HepG2 (cell line): ENCODE measurements around the gene WTAP. TPM values are rescaled to one million over a fixed set of nuclear protein-coding genes. Genes with fewer than 3 reads are reported as not detected.
A peak's percentile ranks its signal among the peaks of the same experiment; 100 is the strongest.

ENCODE experiments used
- ATF1 ChIP-seq: IDR thresholded peaks from 2 replicates; pipeline ENCODE4 v1.6.1; 2016; ENCODE audit warnings: mild to moderate bottlenecking, control low read depth
- CENPBD1 ChIP-seq: sonication (generic); formaldehyde crosslinking; IDR thresholded peaks from 2 replicates; pipeline ENCODE4 v1.8.0; 2022; ENCODE audit warnings: missing genetic modification reagents, low read depth, mild to moderate bottlenecking, borderline replicate concordance
- EP300 ChIP-seq, 3 experiments: sonication (generic) in 1 of 3; formaldehyde crosslinking in 1 of 3; IDR thresholded peaks; 2 replicates each; pipeline versions ENCODE4 v1.5.1 to v1.6.1; 2011 to 2020; ENCODE audit warnings: low read depth in 2 of 3, low read length in 2 of 3, borderline replicate concordance in 1 of 3, improper control_type of control experiment in 1 of 3, mild to moderate bottlenecking in 1 of 3, missing genetic modification reagents in 1 of 3, moderate library complexity in 1 of 3
- HBP1 ChIP-seq: IDR thresholded peaks from 2 replicates; pipeline ENCODE4 v1.6.1; 2016; ENCODE audit warnings: low read depth, control low read depth
- KDM1A ChIP-seq: IDR thresholded peaks from 2 replicates; pipeline ENCODE4 v1.6.1; 2016; ENCODE audit warnings: missing compliant biosample characterization
- MAZ ChIP-seq, 2 experiments: sonication (generic) in 1 of 2; formaldehyde crosslinking in 1 of 2; IDR thresholded peaks; 2 replicates each; pipeline versions ENCODE4 v1.5.0 to v1.6.1; 2012 to 2020; ENCODE audit warnings: low read depth in 2 of 2, mild to moderate bottlenecking in 2 of 2, borderline replicate concordance in 1 of 2, improper control_type of control experiment in 1 of 2, low read length in 1 of 2, missing genetic modification reagents in 1 of 2, moderate library complexity in 1 of 2
- MBD4 ChIP-seq: IDR thresholded peaks from 2 replicates; pipeline ENCODE4 v1.6.1; 2012; ENCODE audit warnings: low read length, inconsistent platforms, borderline replicate concordance
- MBNL3 ChIP-seq: fragments of 250-450 bp; sonication (Bioruptor Pico); conservative IDR thresholded peaks from 2 replicates; pipeline ENCODE4 v1.8.0; 2022; ENCODE audit warnings: mild to moderate bottlenecking, inconsistent platforms
- MXD4 ChIP-seq: IDR thresholded peaks from 2 replicates; pipeline ENCODE4 v1.6.1; 2016; ENCODE audit warnings: mild to moderate bottlenecking, missing biosample characterization, missing genetic modification reagents
- MXI1 ChIP-seq: IDR thresholded peaks from 3 replicates; pipeline ENCODE4 v1.6.1; 2012; ENCODE audit warnings: low read depth, low read length, inconsistent platforms, borderline replicate concordance
- SMARCC2 ChIP-seq: fragments of 450-650 bp; IDR thresholded peaks from 2 replicates; pipeline ENCODE4 v1.6.1; 2017; ENCODE audit warnings: antibody characterized with exemption, mild to moderate bottlenecking
- SUZ12 ChIP-seq: fragments of 150-350 bp; IDR thresholded peaks from 2 replicates; pipeline ENCODE4 v1.6.1; 2014; ENCODE audit warnings: low read depth, low read length
- TOE1 ChIP-seq: sonication (generic); formaldehyde crosslinking; IDR thresholded peaks from 2 replicates; pipeline ENCODE4 v1.4.0; 2020; ENCODE audit warnings: mild to moderate bottlenecking, missing genetic modification reagents
- U2AF1 ChIP-seq: fragments of 200-400 bp; formaldehyde crosslinking; optimal IDR thresholded peaks from 2 replicates; pipeline ENCODE3; 2017; ENCODE audit warnings: mild to moderate bottlenecking, low read depth, low read length
- ZFYVE20 ChIP-seq: sonication (generic); formaldehyde crosslinking; IDR thresholded peaks from 2 replicates; pipeline ENCODE4 v1.8.0; 2023; ENCODE audit warnings: low read depth, mild to moderate bottlenecking, moderate library complexity, missing genetic modification reagents, borderline replicate concordance
- ZNF282 ChIP-seq: fragments of 450-650 bp; IDR thresholded peaks from 2 replicates; pipeline ENCODE4 v1.6.1; 2018; ENCODE audit not compliant: partially characterized antibody
- ZNF382 ChIP-seq: sonication (generic); formaldehyde crosslinking; IDR thresholded peaks from 2 replicates; pipeline ENCODE4 v1.5.0; 2020; ENCODE audit warnings: missing genetic modification reagents, mild to moderate bottlenecking, borderline replicate concordance
- ZNF576 ChIP-seq: sonication (generic); formaldehyde crosslinking; IDR thresholded peaks from 2 replicates; pipeline ENCODE4 v1.4.0; 2020; ENCODE audit warnings: mild to moderate bottlenecking, missing genetic modification reagents
- ZNF629 ChIP-seq: sonication (generic); formaldehyde crosslinking; conservative IDR thresholded peaks from 2 replicates; pipeline ENCODE4 v1.5.0; 2020; ENCODE audit warnings: missing genetic modification reagents
- ZNF737 ChIP-seq: sonication (generic); formaldehyde crosslinking; IDR thresholded peaks from 2 replicates; pipeline ENCODE4 v1.5.0; 2020; ENCODE audit warnings: missing genetic modification reagents, mild to moderate bottlenecking, borderline replicate concordance
- ZNF75D ChIP-seq: sonication (generic); formaldehyde crosslinking; IDR thresholded peaks from 2 replicates; pipeline ENCODE4 v1.8.1; 2023; ENCODE audit warnings: missing genetic modification reagents, mild to moderate bottlenecking, borderline replicate concordance
- ZNF816 ChIP-seq: sonication (generic); formaldehyde crosslinking; IDR thresholded peaks from 2 replicates; pipeline ENCODE4 v1.8.0; 2022; ENCODE audit warnings: missing genetic modification reagents, mild to moderate bottlenecking, borderline replicate concordance
- polyA plus RNA-seq, 8 experiments: library from polyadenylated mRNA; depleted of rRNA in 3 of 8; stranded (reverse) in 7 of 8; unstranded in 1 of 8; fragments of >200 nt; fragmentation: Illumina TruSeq in 4 of 8; extraction: Trizol in 4 of 8; gene quantifications; 2 replicates each; pipeline versions ENCODE4 v1.2.1 to v1.2.3, GENCODE V29; 2011 to 2016; ENCODE audit warnings: low read depth in 4 of 8, missing spikeins in 1 of 8, mixed read lengths in 1 of 8; ENCODE audit not compliant: insufficient read depth in 1 of 8
- total RNA-seq, 5 experiments: library from RNA; depleted of rRNA; stranded (reverse); fragments of >200 nt; fragmentation: Illumina TruSeq; extraction: Trizol; gene quantifications; 2 replicates each; pipeline ENCODE4 v1.2.3, GENCODE V29; 2016; ENCODE audit warnings: low read depth in 1 of 5
- TF ChIP-seq, protein P1 (sequence below): sonication (generic); formaldehyde crosslinking; IDR thresholded peaks from 2 replicates; pipeline ENCODE4 v1.4.0; 2020; ENCODE audit warnings: missing genetic modification reagents
- TF ChIP-seq, protein P2 (sequence below): sonication (generic); formaldehyde crosslinking; IDR thresholded peaks from 2 replicates; pipeline ENCODE4 v1.5.0; 2020; ENCODE audit warnings: missing genetic modification reagents

Gene WTAP
- total and polyA plus RNA-seq, 2 of the 13 experiments (the other 11 are each of a cell fraction or from before 2014, with no cell fraction given), result 31.6 to 167 TPM

- TF ChIP-seq, protein P1, sequence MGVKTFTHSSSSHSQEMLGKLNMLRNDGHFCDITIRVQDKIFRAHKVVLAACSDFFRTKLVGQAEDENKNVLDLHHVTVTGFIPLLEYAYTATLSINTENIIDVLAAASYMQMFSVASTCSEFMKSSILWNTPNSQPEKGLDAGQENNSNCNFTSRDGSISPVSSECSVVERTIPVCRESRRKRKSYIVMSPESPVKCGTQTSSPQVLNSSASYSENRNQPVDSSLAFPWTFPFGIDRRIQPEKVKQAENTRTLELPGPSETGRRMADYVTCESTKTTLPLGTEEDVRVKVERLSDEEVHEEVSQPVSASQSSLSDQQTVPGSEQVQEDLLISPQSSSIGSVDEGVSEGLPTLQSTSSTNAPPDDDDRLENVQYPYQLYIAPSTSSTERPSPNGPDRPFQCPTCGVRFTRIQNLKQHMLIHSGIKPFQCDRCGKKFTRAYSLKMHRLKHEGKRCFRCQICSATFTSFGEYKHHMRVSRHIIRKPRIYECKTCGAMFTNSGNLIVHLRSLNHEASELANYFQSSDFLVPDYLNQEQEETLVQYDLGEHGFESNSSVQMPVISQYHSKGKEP (CRISPR knock-in tag), result no peak
- TF ChIP-seq MBNL3 (CRISPR knock-in tag) (no peak), HBP1 (CRISPR knock-in tag) (peak; percentile 84; the same call in 1 of the 2 replicates), KDM1A (CRISPR knock-in tag) (0 out of 2 replicates have a peak, but pooled peaks have one; percentile 39), ZNF282 (no peak), TOE1 (no peak), U2AF1 (no peak), MAZ (IDR thresholded peaks at IDR 0.05; ENCODE audit: borderline replicate concordance, low read depth, low read length) (no peak), MAZ (CRISPR knock-in tag; IDR thresholded peaks at IDR 0.05; ENCODE audit: low read depth) (no peak), EP300 (IDR thresholded peaks at IDR 0.05; ENCODE audit: low read depth in 2 of 2, low read length in 2 of 2) (peak in 1 of 2 experiments; percentile 71; a peak in 1 of 4 replicates), EP300 (CRISPR knock-in tag; IDR thresholded peaks at IDR 0.05; ENCODE audit: borderline replicate concordance) (peak; percentile 55; the same call in 1 of the 2 replicates), MXI1 (peak; percentile 80; the same call in 1 of the 3 replicates), MBD4 (peak; percentile 86; the same call in 1 of the 2 replicates), ZNF737 (CRISPR knock-in tag) (no peak), ZNF382 (no peak), ZNF629 (CRISPR knock-in tag) (peak; percentile 51), CENPBD1 (CRISPR knock-in tag) (peak; percentile 78; the same call in 1 of the 2 replicates), ZNF816 (CRISPR knock-in tag) (no peak; the same call in 1 of the 2 replicates), ATF1 (peak; percentile 46; the same call in 1 of the 2 replicates), SMARCC2 (no peak), ZFYVE20 (no peak), SUZ12 (no peak), ZNF576 (CRISPR knock-in tag) (no peak), MXD4 (0 out of 2 replicates have a peak, but pooled peaks have one; percentile 29), ZNF75D (CRISPR knock-in tag) (no peak)
- TF ChIP-seq, protein P2, sequence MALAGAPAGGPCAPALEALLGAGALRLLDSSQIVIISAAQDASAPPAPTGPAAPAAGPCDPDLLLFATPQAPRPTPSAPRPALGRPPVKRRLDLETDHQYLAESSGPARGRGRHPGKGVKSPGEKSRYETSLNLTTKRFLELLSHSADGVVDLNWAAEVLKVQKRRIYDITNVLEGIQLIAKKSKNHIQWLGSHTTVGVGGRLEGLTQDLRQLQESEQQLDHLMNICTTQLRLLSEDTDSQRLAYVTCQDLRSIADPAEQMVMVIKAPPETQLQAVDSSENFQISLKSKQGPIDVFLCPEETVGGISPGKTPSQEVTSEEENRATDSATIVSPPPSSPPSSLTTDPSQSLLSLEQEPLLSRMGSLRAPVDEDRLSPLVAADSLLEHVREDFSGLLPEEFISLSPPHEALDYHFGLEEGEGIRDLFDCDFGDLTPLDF (CRISPR knock-in tag), result no peak
Measured at GRCh38 chr6:159693894-159694545, 33.3 kb upstream of the WTAP start (continued).
